ENCODE data around the gene PCDHGA8. TPM values are rescaled to one million over a fixed set of nuclear protein-coding genes. Genes with fewer than 3 reads are reported as not detected.
"Not testable (repeated sequence)": the region's sequence is repeated elsewhere in the genome, so short reads cannot be mapped to it uniquely, and the experiment has no call there.

PCDHGA8 gene
- total RNA-seq, 1 donor from 2014 or later = 1.2 TPM

DNA sequence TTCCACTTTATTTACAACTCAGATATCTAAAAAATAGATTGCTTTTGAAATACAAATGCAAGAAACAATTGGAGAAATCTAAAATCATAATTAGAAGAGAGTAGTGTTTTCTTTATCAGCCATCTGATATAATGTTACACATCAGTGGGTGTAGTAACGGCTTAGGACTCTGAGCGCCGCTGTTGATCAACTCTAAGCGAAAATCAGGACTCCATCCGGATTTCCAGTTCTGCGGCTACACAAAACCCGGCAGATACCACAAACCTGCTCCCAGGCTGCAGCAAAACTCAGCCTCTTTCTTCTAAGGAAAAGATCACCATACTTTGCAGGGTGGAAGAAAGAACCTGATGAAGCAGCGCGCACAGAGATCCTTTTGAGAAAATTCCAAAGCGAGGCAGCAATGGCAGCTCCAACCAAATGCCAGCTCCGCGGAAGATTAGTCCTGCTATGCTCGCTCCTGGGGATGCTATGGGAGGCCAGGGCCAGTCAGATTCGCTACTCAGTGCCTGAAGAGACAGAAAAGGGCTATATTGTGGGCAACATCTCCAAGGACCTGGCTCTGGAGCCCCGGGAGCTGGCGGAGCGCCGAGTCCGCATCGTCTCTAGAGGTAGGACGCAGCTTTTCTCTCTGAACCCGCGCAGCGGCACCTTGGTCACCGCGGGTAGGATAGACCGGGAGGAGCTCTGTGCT is 10.3 kb downstream of the PCDHGA8 start, which contains the start of gene PCDHGA9:
Gene PCDHGA9 (plus strand): TSS at position 226 of the 691 bp plus-strand sequence. CDS start 175 bp downstream, at position 401.
- peak; percentile 35 to 45 for DNase-seq (ENCODE audit: low read depth in 2 of 2)

DNA sequence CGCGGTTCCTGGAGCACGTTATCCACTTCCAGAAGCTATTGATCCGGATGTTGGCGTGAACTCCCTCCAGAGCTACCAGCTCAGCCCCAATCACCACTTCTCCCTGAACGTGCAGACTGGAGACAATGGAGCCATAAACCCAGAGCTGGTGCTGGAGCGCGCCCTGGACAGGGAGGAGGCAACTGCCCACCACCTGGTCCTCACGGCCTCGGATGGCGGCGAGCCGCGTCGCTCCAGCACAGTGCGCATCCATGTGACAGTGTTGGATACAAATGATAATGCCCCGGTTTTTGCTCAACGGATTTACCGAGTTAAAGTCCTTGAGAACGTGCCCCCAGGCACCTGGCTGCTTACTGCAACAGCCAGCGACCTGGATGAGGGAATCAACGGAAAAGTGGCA is 11.0 kb downstream of the PCDHGA8 start:
- DNase-seq (ENCODE audit: low read depth in 2 of 2) = no peak

DNA sequence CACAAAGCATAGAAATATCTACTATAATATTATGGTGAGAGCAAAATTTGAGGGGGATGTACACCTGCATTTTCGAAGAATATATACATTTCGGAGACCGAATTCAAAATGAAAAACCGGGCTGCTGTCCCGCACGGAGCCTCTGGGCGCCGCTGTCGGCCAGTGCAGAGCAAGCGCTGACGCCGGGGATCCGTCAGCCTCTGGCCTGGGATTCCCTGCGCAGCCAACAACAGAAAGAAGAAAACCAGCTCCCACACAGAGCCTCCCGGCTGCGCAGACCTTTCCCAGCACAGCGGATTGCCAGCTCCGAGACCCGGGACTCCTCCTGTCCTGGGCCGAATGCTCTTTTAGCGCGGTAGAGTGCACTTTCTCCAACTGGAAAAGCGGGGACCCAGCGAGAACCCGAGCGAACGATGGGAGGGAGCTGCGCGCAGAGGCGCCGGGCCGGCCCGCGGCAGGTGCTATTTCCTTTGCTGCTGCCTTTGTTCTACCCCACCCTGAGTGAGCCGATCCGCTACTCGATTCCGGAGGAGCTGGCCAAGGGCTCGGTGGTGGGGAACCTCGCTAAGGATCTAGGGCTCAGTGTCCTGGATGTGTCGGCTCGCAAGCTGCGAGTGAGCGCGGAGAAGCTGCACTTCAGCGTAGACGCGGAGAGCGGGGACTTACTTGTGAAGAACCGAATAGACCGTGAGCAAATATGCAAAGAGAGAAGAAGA is 15.5 kb downstream of the PCDHGA8 start, which contains the start of gene PCDHGB6:
Gene PCDHGB6 (plus strand): TSS at position 232 of the 716 bp plus-strand sequence. CDS start 182 bp downstream, at position 414.
- peak; percentile 50 to 67 for DNase-seq (ENCODE audit: low read depth in 2 of 2)

DNA sequence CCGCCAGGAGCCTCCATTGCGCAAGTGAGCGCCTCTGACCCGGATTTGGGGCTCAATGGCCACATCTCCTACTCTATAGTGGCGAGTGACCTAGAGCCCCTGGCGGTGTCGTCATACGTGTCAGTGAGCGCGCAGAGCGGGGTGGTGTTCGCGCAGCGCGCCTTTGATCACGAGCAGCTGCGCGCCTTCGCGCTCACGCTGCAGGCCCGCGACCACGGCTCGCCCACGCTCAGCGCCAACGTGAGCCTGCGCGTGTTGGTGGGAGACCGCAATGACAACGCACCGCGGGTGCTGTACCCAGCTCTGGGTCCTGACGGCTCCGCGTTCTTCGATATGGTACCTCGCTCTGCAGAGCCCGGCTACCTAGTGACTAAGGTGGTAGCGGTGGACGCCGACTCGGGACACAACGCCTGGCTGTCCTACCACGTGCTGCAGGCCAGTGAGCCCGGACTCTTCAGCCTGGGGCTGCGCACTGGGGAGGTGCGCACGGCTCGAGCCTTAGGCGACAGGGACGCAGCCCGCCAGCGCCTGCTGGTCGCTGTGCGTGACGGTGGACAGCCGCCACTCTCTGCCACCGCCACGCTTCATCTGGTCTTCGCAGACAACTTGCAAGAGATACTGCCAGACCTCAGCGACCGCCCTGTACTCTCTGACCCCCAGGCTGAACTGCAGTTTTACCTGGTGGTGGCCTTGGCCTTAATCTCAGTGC is 17.3 kb downstream of the PCDHGA8 start:
- DNase-seq (ENCODE audit: low read depth in 2 of 2) = no peak

DNA sequence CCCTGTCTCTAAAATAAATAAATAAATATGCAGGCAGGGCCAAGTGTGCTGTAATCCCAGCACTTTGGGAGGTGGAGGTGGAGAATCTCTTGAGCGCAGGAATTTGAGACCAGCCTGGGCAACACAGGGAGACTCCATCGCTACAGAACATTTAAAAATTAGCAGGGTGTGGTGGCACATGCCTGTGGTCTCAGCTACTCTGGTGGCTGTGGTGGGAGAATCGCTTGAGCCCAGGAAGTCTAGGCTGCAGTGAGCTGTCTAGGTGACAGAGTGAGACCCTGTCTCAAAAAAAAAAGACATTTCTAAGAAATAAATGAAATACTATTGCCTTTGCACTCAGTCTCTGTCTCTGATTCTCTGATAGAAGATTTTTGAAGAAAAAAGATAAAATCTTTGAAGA is 19.1 kb downstream of the PCDHGA8 start:
- no peak for DNase-seq (ENCODE audit: low read depth in 2 of 2)

DNA sequence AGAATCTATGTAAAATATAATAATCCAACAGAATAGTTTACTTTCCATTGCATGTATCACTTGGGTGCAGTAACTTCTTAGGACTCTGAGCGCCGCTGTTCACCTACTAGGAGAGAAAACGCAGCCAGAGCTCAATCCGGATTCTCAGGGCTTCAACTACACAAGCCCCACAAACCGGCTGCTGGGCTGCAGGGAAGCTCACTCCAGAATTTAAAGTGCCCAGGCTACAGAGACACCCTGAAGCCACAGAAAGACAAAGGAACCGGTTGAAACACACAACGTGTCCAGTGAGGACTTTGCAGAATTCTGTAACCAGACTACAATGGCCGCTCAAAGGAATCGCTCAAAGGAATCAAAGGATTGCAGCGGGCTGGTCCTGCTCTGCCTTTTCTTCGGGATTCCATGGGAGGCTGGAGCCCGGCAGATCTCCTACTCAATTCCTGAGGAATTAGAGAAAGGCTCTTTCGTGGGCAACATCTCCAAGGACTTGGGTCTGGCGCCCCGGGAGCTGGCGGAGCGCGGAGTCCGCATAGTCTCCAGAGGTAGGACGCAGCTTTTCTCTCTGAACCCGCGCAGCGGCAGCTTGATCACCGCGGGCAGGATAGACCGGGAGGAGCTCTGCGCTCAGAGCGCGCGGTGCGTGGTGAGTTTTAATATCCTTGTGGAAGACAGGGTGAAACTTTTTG is 20.6 kb downstream of the PCDHGA8 start, which contains the start of gene PCDHGA10:
Gene PCDHGA10 (plus strand): TSS at position 134 of the 686 bp plus-strand sequence. CDS start 189 bp downstream, at position 323.
- DNase-seq (ENCODE audit: low read depth in 2 of 2) = peak; percentile 78 to 79

DNA sequence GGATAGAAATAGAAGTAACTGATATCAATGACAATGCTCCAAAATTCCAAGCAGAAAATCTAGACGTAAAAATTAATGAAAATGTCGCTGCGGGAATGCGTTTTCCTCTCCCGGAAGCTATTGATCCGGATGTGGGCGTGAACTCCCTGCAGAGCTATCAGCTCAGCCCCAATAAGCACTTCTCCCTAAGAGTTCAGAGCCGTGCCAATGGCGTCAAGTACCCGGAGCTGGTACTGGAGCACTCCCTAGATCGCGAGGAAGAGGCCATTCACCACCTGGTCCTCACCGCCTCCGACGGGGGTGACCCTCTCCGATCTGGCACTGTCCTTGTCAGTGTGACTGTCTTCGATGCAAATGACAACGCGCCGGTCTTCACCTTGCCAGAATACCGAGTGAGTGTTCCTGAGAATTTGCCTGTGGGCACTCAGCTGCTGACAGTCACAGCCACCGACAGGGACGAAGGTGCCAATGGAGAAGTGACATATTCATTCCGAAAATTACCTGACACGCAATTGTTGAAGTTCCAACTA is 21.2 kb downstream of the PCDHGA8 start:
- no peak for DNase-seq (ENCODE audit: low read depth in 2 of 2)

DNA sequence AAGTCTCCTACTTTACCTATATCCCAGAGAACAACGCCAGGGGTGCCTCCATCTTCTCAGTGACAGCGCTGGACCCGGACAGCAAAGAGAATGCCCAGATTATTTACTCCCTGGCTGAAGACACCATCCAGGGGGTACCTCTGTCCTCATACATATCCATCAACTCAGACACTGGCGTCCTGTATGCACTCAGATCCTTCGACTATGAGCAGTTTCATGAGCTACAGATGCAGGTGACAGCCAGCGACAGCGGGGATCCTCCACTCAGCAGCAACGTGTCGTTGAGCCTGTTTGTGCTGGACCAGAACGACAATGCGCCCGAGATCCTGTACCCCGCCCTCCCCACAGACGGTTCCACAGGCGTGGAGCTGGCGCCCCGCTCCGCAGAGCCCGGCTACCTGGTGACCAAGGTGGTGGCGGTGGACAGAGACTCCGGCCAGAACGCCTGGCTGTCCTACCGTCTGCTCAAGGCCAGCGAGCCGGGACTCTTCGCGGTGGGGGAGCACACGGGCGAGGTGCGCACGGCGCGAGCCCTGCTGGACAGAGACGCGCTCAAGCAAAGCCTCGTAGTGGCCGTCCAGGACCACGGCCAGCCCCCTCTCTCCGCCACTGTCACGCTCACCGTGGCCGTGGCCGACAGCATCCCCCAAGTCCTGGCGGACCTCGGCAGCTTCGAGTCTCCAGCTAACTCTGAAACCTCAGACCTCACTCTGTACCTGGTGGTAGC is 22.3 kb downstream of the PCDHGA8 start:
- not testable (repeated sequence) for DNase-seq (ENCODE audit: low read depth in 2 of 2)

DNA sequence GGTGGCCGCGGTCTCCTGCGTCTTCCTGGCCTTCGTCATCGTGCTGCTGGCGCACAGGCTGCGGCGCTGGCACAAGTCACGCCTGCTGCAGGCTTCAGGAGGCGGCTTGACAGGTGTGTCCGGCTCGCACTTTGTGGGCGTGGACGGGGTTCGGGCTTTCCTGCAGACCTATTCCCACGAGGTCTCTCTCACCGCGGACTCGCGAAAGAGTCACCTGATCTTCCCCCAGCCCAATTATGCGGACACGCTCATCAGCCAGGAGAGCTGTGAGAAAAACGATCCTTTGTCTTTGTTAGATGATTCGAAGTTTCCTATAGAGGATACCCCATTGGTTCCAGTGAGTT is 22.8 kb downstream of the PCDHGA8 start:
- not testable (repeated sequence) for DNase-seq (ENCODE audit: low read depth in 2 of 2)

DNA sequence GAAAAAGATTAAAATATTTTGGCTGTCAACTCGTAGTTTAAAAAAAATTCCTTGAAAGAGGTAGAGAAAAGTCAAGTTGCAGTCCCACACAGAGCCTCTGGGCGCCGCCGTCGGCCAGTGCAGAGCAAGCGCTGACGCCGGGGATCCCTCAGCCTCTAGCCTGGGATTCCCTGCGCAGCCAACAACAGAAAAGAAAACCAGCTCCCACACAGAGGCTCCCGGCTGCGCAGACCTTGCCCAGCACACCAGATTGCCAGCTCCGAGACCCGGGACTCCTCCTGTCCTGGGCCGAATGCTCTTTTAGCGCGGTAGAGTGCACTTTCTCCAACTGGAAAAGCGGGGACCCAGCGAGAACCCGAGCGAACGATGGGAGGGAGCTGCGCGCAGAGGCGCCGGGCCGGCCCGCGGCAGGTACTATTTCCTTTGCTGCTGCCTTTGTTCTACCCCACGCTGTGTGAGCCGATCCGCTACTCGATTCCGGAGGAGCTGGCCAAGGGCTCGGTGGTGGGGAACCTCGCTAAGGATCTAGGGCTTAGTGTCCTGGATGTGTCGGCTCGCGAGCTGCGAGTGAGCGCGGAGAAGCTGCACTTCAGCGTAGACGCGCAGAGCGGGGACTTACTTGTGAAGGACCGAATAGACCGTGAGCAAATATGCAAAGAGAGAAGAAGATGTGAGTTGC is 25.2 kb downstream of the PCDHGA8 start, which contains the start of gene PCDHGB7:
Gene PCDHGB7 (plus strand): TSS at position 184 of the 679 bp plus-strand sequence. CDS start 183 bp downstream, at position 367.
- peak; percentile 85 to 89 for DNase-seq (ENCODE audit: low read depth in 2 of 2)

DNA sequence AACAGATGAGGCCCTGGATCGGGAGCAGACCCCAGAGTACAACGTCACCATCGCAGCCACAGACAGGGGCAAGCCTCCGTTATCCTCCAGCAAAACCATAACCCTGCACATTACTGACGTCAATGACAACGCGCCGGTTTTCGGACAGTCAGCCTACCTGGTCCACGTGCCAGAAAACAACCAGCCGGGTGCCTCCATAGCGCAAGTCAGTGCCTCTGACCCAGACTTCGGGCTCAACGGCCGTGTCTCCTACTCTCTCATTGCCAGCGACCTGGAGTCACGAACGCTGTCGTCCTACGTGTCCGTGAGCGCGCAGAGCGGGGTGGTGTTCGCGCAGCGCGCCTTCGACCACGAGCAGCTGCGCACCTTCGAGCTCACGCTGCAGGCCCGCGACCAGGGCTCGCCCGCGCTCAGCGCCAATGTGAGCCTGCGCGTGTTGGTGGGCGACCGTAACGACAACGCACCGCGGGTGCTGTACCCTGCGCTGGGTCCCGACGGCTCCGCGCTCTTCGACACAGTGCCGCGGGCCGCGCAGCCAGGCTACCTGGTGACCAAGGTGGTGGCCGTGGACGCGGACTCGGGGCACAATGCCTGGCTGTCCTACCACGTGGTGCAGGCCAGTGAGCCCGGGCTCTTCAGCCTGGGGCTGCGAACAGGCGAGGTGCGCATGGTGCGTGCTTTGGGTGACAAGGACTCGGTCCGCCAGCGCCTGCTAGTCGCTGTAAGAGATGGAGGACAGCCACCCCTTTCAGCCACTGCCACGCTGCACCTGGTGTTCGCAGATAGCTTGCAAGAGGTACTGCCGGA is 26.8 kb downstream of the PCDHGA8 start:
- no peak for DNase-seq (ENCODE audit: low read depth in 2 of 2)

DNA sequence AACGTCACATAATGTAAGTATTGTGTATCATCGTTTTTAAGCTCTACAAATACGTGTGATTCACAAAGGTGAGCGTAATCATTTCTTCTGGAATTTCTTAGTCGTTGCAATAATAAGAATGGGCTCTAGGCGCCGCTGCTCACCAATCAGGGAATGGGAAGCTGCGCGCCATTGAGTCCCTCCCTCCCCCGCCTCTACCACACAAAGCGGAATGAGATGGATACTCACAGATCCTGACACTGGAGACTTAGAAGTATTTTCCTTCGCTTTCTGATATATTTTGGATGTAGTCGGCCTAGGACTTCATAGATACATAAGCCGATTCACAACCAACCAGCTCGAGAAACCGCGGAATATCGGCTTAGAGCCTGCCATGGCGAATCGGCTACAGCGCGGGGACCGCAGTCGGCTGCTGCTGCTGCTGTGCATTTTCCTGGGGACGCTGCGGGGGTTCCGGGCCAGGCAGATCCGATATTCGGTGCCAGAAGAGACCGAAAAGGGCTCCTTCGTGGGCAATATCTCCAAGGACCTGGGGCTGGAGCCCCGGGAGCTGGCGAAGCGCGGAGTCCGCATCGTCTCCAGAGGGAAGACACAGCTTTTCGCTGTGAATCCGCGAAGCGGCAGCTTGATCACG is 28.5 kb downstream of the PCDHGA8 start, which contains the start of gene PCDHGA11:
Gene PCDHGA11 (plus strand): TSS at position 197 of the 634 bp plus-strand sequence. CDS start 177 bp downstream, at position 374.
- DNase-seq (ENCODE audit: low read depth in 2 of 2) = peak; percentile 54 to 72

DNA sequence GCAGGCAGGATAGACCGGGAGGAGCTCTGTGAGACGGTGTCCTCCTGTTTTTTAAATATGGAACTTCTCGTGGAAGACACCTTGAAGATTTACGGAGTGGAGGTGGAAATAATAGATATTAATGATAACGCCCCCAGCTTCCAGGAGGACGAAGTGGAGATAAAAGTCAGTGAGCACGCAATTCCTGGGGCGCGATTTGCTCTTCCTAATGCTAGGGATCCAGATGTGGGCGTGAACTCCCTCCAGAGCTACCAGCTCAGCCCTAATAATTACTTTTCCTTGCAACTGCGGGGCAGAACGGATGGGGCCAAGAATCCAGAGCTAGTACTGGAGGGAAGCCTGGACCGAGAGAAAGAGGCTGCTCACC is 29.0 kb downstream of the PCDHGA8 start:
- DNase-seq (ENCODE audit: low read depth in 2 of 2) = no peak

DNA sequence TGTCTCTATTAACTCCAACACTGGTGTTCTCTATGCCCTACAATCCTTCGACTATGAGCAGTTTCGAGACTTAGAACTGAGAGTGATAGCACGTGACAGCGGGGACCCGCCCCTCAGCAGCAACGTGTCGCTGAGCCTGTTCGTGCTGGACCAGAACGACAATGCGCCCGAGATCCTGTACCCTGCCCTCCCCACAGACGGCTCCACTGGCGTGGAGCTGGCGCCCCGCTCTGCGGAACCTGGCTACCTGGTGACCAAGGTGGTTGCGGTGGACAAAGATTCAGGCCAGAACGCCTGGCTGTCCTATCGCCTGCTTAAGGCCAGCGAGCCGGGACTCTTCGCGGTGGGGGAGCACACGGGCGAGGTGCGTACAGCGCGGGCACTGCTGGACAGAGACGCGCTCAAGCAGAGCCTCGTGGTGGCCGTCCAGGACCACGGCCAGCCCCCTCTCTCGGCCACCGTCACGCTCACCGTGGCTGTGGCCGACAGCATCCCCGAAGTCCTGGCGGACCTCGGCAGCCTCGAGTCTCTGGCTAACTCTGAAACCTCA is 30.4 kb downstream of the PCDHGA8 start:
- DNase-seq (ENCODE audit: low read depth in 2 of 2) = no peak

DNA sequence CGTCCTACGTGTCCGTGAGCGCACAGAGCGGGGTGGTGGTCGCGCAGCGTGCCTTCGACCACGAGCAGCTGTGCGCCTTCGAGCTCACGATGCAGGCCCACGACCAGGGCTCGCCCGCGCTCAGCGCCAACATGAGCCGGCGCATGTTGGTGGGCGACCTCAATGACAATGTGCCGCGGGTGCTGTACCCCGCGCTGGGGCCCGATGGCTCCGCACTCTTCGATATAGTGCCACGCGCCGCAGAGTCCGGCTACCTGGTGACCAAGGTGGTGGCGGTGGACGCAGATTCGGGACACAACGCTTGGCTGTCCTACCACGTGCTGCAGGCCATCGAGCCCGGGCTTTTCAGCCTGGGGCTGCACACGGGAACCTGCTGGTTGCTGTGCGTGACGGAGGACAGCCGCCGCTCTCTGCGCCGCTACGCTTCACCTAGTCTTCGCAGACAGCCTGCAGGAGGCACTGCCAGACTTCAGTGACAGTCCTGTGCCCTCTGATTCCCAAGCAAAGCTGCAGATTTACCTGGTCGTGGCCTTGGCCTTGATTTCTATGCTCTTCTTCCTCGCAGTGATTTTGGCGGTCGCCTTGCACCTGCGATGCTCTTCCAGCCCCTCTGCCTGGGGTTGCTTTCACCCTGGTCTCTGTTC is 35.5 kb downstream of the PCDHGA8 start:
- no peak for DNase-seq (ENCODE audit: low read depth in 2 of 2)

DNA sequence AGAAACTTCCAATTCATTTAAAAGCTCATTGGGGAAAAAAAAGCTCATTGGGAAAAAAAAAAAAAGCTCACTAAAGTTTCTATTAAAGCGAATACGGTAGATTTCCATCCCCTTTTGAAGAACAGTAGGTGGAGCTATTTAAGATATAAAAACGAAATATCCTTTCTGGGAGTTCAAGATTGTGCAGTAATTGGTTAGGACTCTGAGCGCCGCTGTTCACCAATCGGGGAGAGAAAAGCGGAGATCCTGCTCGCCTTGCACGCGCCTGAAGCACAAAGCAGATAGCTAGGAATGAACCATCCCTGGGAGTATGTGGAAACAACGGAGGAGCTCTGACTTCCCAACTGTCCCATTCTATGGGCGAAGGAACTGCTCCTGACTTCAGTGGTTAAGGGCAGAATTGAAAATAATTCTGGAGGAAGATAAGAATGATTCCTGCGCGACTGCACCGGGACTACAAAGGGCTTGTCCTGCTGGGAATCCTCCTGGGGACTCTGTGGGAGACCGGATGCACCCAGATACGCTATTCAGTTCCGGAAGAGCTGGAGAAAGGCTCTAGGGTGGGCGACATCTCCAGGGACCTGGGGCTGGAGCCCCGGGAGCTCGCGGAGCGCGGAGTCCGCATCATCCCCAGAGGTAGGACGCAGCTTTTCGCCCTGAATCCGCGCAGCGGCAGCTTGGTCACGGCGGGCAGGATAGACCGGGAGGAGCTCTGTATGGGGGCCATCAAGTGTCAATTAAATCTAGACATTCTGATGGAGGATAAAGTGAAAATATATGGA is 38.1 kb downstream of the PCDHGA8 start, which contains the start of gene PCDHGA12:
Gene PCDHGA12 (plus strand): TSS at position 176 of the 782 bp plus-strand sequence. CDS start 253 bp downstream, at position 429.
- DNase-seq (ENCODE audit: low read depth in 2 of 2) = peak; percentile 77 to 87

DNA sequence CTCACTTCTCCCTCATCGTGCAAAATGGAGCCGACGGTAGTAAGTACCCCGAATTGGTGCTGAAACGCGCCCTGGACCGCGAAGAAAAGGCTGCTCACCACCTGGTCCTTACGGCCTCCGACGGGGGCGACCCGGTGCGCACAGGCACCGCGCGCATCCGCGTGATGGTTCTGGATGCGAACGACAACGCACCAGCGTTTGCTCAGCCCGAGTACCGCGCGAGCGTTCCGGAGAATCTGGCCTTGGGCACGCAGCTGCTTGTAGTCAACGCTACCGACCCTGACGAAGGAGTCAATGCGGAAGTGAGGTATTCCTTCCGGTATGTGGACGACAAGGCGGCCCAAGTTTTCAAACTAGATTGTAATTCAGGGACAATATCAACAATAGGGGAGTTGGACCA is 38.9 kb downstream of the PCDHGA8 start:
- peak in 1 of 2 donors; percentile 20 for DNase-seq (ENCODE audit: low read depth in 2 of 2)
